Activated CD4-positive, CD25-positive, alpha-beta regulatory T cell treated with anti-CD3 and anti-CD28 coated beads, Interleukin-2, amount 50 U/mL, for 16 hours (primary cell): ENCODE measurements around the gene DBT.

ENCODE experiments used
- DNase-seq: peaks from one replicate; pipeline ENCODE4 v3.0.0-alpha.2; 2020; ENCODE audit warnings: low read depth, low spot score

The DBT gene

GRCh38 chr1:100198596-100198995 is 51.0 kb downstream of the DBT start:
- no peak for DNase-seq

GRCh38 chr1:100188617-100189016 is 61.0 kb downstream of the DBT start:
- DNase-seq, result no peak

GRCh38 chr1:100187912-100188311 is 61.7 kb downstream of the DBT start:
- DNase-seq, result no peak

- DNase-seq, result no peak
Observed at GRCh38 chr1:100184536-100184935, 65.1 kb downstream of the DBT start.

DNA sequence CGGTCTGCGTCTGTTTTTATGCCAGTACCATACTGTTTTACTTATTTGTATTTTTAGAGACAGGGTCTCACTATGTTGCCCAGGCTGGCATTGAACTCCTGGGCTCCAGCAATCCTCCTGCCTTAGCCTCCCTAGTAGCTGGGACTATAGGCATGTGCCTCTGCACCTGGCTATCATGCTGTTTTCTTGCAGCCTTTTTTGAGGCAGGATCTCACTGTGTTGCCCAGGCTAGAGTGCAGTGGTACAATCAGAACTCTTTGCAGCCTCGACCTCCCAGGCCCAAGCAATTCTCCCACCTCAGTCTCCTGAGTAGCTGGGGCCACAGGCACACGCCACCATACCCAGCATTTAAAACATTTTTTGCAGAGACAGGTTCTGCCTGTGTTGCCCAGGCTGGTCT is 66.3 kb downstream of the DBT start:
- no peak for DNase-seq

GRCh38 chr1:100178091-100178490 is 71.5 kb downstream of the DBT start, which contains the start of gene LRRC39:
LRRC39 (minus strand) TSS chr1:100178256; CDS start chr1:100168516, 9,740 bp downstream.
- no peak for DNase-seq

- no peak for DNase-seq
Observed at GRCh38 chr1:100177295-100178041, 72.2 kb downstream of the DBT start.

DNA sequence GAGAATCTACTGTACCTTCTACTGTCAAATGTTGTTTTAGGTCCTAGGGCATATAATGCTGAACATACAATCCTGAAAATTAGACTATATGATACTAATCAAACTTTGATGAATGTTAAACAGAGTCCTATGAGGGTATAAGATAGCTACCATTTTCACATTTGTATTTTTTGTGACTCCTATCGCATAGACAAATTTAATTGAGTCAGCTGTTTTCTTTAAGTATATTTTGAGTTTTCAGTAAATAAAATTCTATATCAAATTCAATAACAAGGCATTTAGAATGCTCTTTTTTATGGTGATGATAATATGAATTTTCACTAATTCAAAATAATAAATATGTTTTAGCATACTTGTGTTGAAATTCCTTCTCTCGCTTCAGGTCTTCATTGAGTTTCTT is 81.6 kb downstream of the DBT start:
- no peak for DNase-seq

DNA sequence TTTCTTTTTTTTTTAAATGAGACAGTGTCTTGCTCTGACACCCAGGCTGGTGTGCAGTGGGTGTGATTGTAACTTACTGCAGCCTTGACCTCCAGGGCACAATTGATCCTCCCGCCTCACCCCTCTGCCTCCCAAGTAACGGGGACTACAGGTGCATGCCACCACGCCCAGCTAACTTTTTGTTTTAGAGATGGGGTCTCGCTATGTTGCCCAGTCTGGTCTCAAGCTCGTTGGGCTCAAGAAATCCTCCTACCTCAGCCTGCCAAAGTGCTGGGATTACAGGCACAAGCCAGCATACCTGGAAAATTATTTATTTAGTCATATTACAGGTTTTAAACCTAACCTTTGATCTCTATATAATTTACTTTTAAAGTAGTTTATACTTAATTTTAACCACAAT is 84.9 kb downstream of the DBT start:
- DNase-seq, result no peak

GRCh38 chr1:100164216-100164615 is 85.4 kb downstream of the DBT start:
- no peak for DNase-seq

- no peak for DNase-seq
Observed at GRCh38 chr1:100162881-100163280, 86.8 kb downstream of the DBT start.

GRCh38 chr1:100152271-100152670 is 97.4 kb downstream of the DBT start:
- DNase-seq, result no peak

DNA sequence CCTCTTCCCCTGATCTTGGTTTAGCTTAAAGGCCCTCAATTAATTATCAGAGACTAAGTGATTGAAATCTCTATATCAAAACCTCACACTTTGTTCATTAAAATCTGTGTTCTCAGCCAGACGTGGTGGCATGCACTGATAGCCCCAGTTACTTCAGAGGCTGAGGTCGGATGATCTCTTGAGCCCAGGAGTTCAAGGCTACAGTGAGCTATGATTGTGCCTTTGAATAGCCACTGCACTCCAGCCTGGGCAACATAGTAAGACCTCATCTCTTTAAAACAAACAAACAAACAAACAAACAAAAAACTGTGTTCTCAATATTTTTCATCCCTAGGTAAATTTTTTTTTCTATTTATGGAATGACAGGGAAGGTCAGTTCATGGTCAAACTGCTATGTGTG is 98.0 kb downstream of the DBT start:
- DNase-seq, result no peak

- DNase-seq, result no peak
Observed at GRCh38 chr1:100147875-100148274, 101.8 kb downstream of the DBT start.

DNA sequence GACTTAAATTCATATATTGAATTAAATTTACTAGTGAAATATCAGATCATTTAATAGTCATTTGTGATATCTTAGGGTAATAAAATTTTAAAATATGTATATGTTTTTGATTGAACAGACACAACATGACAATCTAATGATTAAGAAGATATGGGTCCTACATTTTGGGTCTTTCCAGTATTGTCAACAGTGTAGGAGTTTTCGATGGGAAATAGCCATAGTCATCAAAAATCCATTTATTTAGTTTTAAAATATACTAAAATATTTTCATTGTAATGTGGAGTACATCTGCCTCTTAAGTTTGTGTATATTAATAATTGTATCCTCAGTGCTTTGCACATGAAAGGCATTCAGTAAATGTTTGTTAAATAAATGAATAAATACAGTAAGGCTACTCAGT is 102.7 kb downstream of the DBT start:
- DNase-seq, result no peak

DNA sequence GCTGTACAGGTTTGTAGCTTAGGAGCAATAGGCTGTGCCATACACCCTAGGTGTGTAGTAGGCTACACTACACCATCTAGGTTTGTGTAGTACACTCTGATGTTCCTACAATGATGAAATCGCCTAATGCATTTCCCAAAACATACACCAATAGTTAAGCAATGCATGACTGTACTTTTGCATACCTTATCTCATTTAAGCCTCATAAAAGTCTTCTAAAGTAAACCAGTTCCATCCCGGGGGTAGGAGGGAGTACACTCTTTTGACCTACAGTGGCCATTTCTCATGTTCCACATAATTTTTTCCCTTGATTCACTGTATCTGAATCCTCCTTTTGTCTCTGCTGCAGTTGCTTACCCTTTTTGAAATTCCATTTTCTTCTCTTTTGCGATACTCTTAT is 104.5 kb downstream of the DBT start:
- no peak for DNase-seq

DNA sequence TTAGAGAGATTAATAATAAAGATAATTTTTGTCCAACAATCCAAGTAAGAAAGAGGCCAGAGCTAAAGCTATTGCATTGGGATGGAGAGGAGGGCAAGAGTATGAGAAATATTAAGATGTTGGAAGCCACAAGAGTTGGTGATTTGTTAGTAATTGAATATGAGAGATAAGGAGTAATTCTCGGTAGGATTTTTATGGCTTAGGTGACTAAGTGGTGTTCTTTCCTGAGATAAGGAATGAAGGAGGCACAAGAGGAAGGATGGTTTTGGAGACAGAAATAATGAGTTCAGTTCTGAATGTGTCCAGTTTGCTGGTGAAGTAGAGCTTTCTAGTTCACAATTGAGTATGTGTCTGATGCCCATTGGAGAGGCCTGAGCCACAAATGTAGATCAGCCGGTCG is 107.3 kb downstream of the DBT start:
- no peak for DNase-seq

DNA sequence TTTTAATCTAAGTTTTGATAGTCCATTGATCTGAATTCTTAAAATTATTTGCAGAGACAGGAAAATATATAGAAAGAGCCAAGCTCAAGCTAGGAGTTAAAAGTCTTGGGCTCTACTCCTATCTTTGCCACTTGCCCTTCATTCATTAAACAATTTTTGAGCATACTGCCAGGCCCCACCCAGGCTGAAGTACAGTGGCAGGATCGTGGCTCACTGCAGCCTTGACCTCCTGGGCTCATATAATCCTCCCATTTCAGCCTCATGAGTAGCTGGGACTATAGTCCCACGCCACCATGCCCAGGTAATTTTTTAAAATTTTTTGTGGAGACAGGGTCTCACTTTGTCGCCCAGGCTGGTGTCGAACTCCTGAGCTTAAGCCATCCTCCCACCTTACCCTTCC is 108.4 kb downstream of the DBT start:
- DNase-seq, result no peak

- no peak for DNase-seq
Observed at GRCh38 chr1:100137602-100138001, 112.0 kb downstream of the DBT start.
